ACC112 (cell line): ENCODE data around the gene ZSCAN10.
"Not testable (repeated sequence)": the region's sequence is repeated elsewhere in the genome, so short reads cannot be mapped to it uniquely, and the experiment has no call there.

Source experiments
- H2AFZ ChIP-seq: fragments of 200-600 bp; sonication (generic); one replicate; pipeline ENCODE4 v1.6.0; 2017; ENCODE audit warnings: antibody characterized with exemption, low read length; ENCODE audit not compliant: unreplicated experiment
- H3K27ac ChIP-seq: fragments of 200-600 bp; sonication (generic); 2 replicates; pipeline ENCODE4 v1.5.1; 2014; ENCODE audit warnings: low read depth, mild to moderate bottlenecking, antibody characterized with exemption, low read length, moderate library complexity
- H3K27me3 ChIP-seq: fragments of 200-600 bp; sonication (generic); 2 replicates; pipeline ENCODE4 v1.6.1; 2014; ENCODE audit warnings: mild to moderate bottlenecking, antibody characterized with exemption, low read length, moderate library complexity, mixed read lengths; ENCODE audit not compliant: insufficient read depth
- H3K36me3 ChIP-seq: fragments of 200-600 bp; sonication (generic); 2 replicates; pipeline ENCODE4 v1.6.1; 2016; ENCODE audit warnings: mild to moderate bottlenecking, antibody characterized with exemption, low read length, moderate library complexity, mixed read lengths; ENCODE audit not compliant: insufficient read depth
- H3K4me1 ChIP-seq: fragments of 200-600 bp; sonication (generic); one replicate; pipeline ENCODE4 v1.6.1; 2016; ENCODE audit warnings: low read length, mixed read lengths; ENCODE audit not compliant: insufficient read depth, unreplicated experiment, control insufficient read depth
- H3K4me3 ChIP-seq: fragments of 200-600 bp; sonication (generic); 2 replicates; pipeline ENCODE4 v1.5.1; 2014; ENCODE audit warnings: mild to moderate bottlenecking, low read depth, low read length
- H3K79me2 ChIP-seq: fragments of 200-600 bp; sonication (generic); one replicate; pipeline ENCODE4 v1.6.0; 2016; ENCODE audit warnings: low read length; ENCODE audit not compliant: control insufficient read depth, unreplicated experiment, insufficient read depth

Gene ZSCAN10

DNA sequence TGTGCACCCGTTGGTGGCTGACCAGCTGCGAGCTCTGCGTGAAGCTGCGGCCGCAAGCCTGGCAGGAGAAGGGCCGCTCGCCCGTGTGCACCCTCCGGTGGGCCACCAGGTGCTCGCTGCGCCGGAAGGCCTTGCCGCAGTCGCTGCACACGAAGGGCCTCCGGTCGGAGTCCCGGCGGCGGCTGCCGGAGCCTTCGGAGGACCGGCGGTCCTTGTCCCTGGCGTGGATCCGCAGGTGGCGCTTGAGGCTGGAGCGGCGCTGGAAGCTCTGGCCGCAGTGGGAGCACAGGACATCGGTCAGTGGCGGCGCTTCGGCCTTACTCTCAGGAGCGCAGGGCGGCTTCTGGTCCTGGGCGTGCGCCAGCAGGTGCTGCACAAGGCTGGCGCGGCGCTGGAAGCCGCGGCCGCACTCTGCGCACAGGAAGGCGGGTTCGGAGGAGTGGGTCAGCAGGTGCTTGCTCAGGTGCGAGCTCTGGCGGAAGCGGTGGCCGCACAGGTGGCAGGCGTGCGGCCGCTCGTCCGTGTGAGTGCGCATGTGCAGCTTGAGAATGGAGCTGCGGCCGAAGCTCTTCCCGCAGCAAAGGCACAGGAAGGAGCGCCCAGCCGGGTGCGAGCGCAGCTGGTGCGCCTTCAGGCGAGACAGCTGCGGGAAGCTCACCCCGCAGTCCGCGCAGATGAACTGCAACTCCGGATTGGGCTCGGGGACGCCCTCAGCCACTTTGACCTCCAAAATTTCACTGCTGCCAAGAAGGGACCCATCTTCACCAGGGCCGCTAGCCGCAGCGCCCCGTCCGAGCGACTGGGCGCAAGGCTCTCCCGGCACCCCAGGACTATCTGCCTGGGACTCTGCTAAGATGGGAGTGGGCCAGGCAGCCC lies 9.1 kb downstream of the ZSCAN10 start:
- Histone ChIP-seq H3K27me3 (peaks cover 10% of the 10 kb centered on the region), H3K27ac (no peak overlapping the region), H2AFZ (no peak overlapping the region), H3K4me1 (no peaks in the 10 kb centered on the region), H3K79me2 (no peaks in the 10 kb centered on the region), H3K4me3 (no peak overlapping the region), H3K36me3 (no peaks in the 10 kb centered on the region)

GRCh38 chr16:3088925-3089716 lies 10.0 kb downstream of the ZSCAN10 start:
- no peak overlapping the region for H2AFZ ChIP-seq

GRCh38 chr16:3088450-3088849 lies 10.6 kb downstream of the ZSCAN10 start:
- no peaks in the 10 kb centered on the region for H3K36me3 ChIP-seq
- no peaks in the 10 kb centered on the region for H3K79me2 ChIP-seq
- peaks cover 10% of the 10 kb centered on the region for H3K27me3 ChIP-seq
- H3K4me1 ChIP-seq = no peaks in the 10 kb centered on the region
- H3K4me3 ChIP-seq = no peak overlapping the region
- no peak overlapping the region for H3K27ac ChIP-seq
- no peak overlapping the region for H2AFZ ChIP-seq

More at GRCh38 chr16:3088925-3089716, 10.0 kb downstream of the ZSCAN10 start:
- H3K79me2 ChIP-seq = no peaks in the 10 kb centered on the region
- H3K4me1 ChIP-seq = no peaks in the 10 kb centered on the region
- H3K27me3 ChIP-seq = peaks cover 10% of the 10 kb centered on the region
- H3K36me3 ChIP-seq = no peaks in the 10 kb centered on the region
- no peak overlapping the region for H3K4me3 ChIP-seq
- no peak overlapping the region for H3K27ac ChIP-seq

DNA sequence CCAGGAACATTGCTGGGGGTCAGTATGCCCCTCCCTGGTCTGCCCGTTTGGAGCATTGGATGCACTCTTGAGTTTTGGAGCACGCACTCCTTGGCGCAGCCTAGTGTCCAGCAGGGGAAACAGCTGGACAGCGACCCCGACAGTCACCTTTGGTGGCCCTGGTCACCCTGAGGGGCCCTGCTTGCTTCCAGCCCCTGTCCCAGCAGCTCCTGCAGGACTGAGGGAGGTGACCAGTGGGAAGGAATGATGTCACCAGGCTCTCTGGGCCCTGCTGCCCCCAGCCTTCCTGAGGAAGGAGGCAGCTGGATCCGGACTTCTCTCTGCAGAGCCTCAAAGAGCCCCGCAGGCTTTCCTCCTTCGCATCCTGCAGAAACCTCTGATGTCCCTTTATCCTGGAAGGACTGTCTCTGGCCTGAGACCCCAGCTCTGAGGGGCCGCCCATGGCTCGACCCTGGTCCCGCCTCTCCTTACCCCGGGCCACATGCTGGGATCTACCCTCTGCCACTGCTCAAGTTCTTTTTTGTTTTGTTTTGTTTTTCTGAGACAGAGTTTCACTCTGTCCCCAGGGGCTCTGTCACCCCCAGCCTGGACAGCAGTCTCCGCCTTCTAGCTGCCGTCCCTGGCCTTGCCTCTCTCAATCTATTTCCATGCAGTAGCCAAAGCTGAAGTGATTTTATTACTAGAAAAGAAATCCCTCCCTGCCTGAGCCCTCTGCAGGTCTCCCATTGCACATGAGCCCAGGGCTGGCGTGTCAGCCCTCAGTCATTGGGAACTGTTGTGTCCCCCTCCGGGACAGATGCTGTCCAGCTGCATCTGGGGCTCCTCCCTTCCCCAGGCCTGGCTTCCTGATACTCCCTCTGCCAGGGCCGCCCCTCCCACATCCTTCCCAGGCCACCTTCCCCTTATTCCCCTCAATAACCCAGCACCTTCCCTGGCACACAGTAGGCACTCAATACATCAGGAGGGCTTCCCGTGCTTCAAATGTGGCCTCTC lies 11.6 kb downstream of the ZSCAN10 start:
- no peaks in the 10 kb centered on the region for H3K36me3 ChIP-seq
- H2AFZ ChIP-seq = no peak overlapping the region
- no peaks in the 10 kb centered on the region for H3K79me2 ChIP-seq
- H3K27me3 ChIP-seq = peaks cover 8% of the 10 kb centered on the region
- H3K4me1 ChIP-seq = no peaks in the 10 kb centered on the region
- H3K27ac ChIP-seq = no peak overlapping the region
- no peak overlapping the region for H3K4me3 ChIP-seq

GRCh38 chr16:3086596-3087242 lies 12.4 kb downstream of the ZSCAN10 start:
- Histone ChIP-seq H3K4me3 (no peak overlapping the region), H2AFZ (no peak overlapping the region), H3K27ac (no peak overlapping the region), H3K27me3 (no peaks in the 10 kb centered on the region), H3K79me2 (no peaks in the 10 kb centered on the region), H3K4me1 (no peaks in the 10 kb centered on the region), H3K36me3 (no peaks in the 10 kb centered on the region)

DNA sequence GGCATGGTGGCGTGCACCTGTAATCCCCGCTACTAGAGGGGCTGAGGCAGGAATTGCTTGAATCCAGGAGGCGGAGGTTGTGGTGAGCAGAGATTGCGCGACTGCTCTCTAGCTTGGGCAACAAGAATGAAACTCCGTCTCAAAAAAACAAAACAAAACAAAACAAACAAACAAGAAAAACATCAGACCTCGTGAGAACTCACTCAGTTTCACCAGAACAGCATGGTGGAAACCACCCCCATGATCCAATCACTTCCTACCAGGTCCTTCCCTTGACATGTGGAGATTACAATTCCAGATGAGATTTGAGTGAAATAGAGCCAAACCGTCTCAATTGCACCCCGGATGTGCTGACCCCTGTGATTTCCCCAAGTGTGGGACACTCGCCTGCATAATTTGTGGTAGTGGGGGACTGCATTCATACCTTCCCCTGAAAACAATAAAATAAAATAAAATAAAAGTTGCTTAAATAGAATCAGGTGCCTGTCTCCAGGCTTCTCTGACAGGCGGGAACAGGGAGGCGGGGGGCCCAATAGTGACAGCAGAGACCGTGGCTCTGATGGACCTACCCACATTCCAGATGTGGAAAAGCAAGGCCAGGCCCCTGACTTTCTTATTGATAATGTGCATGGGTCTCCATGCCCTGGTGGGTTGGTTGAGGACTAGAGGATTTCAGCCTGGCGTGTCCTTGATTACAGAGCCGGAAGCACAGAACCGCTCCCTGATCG lies 13.1 kb downstream of the ZSCAN10 start:
- H3K27ac ChIP-seq = no peak overlapping the region
- no peak overlapping the region for H2AFZ ChIP-seq
- H3K4me1 ChIP-seq = no peaks in the 10 kb centered on the region
- no peak overlapping the region for H3K4me3 ChIP-seq
- H3K79me2 ChIP-seq = no peaks in the 10 kb centered on the region
- H3K27me3 ChIP-seq = no peaks in the 10 kb centered on the region
- H3K36me3 ChIP-seq = no peaks in the 10 kb centered on the region

DNA sequence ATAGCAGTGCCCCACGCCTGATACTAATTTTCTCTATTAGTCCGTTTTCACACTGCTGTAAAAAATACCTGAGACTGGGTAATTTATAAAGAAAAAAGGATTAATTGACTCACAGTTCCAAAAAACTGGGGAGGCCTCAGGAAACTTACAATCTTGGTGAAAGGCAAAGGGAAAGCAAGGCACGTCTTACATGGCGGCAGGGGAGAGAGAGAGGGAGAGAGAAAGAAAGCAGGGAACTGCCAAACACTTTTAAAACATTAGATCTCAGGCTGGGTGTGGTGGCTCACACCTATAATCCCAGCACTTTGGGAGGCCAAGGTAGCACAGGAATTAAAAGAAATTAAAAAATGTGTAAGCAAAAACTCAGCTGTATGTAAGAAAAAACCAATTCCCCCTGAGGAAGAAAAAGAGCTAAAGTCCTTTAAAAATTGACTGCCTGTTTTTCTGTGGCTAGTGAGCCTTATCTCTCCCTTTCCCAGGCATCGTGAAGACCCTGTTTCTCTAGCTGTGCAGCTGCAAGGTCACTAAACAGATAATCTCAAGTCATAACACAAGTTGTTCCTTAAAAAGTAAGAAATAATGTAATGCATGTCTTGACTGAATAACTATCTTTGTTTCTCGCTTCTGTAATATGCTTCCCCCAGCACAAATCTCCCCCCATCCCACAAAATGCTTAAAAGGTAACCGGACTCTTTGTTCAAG lies 14.0 kb downstream of the ZSCAN10 start:
- Histone ChIP-seq H3K79me2 (no peaks in the 10 kb centered on the region), H2AFZ (no peak overlapping the region), H3K27ac (no peak overlapping the region)

GRCh38 chr16:3084491-3084890 lies 14.6 kb downstream of the ZSCAN10 start:
- H3K27me3 ChIP-seq = peaks cover 10% of the 10 kb centered on the region
- H3K27ac ChIP-seq = no peak overlapping the region
- H3K4me3 ChIP-seq = no peak overlapping the region
- no peaks in the 10 kb centered on the region for H3K79me2 ChIP-seq
- H3K4me1 ChIP-seq = no peaks in the 10 kb centered on the region
- no peaks in the 10 kb centered on the region for H3K36me3 ChIP-seq
- no peak overlapping the region for H2AFZ ChIP-seq

More for the DNA sequence above, 14.0 kb downstream of the ZSCAN10 start:
- H3K36me3 ChIP-seq = no peaks in the 10 kb centered on the region
- peaks cover 4% of the 10 kb centered on the region; the same call in 1 of the 2 replicates for H3K27me3 ChIP-seq
- H3K4me3 ChIP-seq = no peak overlapping the region
- no peaks in the 10 kb centered on the region for H3K4me1 ChIP-seq

DNA sequence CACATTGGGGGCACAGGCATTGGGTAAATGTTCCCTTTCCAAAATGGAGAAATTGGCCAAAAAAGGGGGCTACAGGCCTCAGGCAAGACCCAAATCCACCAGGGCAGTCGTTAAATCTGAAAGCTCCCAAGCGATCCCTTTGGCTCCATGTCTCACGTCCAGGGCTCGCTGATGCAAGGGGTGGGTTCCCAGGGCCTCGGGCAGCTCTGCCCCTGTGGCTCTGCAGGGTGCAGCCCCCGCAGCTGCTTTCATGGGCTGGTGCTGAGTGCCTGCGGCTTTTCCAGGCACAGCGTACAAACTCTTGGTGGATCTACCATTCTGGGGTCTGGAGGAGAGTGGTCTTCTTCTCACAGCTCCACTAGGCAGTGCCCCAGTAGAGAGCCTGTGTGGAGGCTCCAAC lies 15.7 kb downstream of the ZSCAN10 start:
- H3K4me3 ChIP-seq, H3K36me3 ChIP-seq, H2AFZ ChIP-seq, H3K79me2 ChIP-seq, H3K4me1 ChIP-seq, H3K27ac ChIP-seq: not testable (repeated sequence)
- H3K27me3 ChIP-seq = peaks cover 20% of the 10 kb centered on the region
